IMR-90 (cell line): Measurements from ENCODE around the gene LCAT. TPM values are rescaled to one million over a fixed set of nuclear protein-coding genes. Genes with fewer than 3 reads are reported as not detected.

Experiments used
- ATAC-seq: fragments of 200-7000 bp; cut with Tn5 transposase; 2 replicates; pipeline ENCODE4 v1.9.1; 2020; ENCODE audit warnings: low read depth, mild to moderate bottlenecking, moderate library complexity
- BruUV-seq: library from RNA; stranded (reverse); fragments of 400-500 nt; replicated peaks from 2 replicates; lab custom pipeline; 2021; lab: Mats Ljungman, UMichigan
- CTCF ChIA-PET: fragments of 300-600 bp; formaldehyde crosslinking; extraction: SDS; loops from one replicate; lab custom pipeline; 2021; ENCODE audit warnings: antibody characterized with exemption; lab: Yijun Ruan, JAX
- POLR2A ChIA-PET: fragments of 300-600 bp; sonication (Branson Sonifier 250); formaldehyde crosslinking; loops from one replicate; lab custom pipeline; 2022; ENCODE audit warnings: antibody characterized with exemption; ENCODE audit not compliant: unreplicated experiment; lab: Charles Lee
- DNase-seq: peaks from one replicate; pipeline ENCODE4 v3.0.0; 2013
- H2AFZ ChIP-seq: replicated peaks from 2 replicates; pipeline ENCODE3; 2013; ENCODE audit warnings: low read length, mild to moderate bottlenecking; ENCODE audit not compliant: poor library complexity
- H2AK5ac ChIP-seq: 2 replicates; pipeline ENCODE4 v1.6.1; 2013; ENCODE audit warnings: low read depth, low read length, inconsistent platforms
- H2AK9ac ChIP-seq: replicated peaks from 2 replicates; pipeline ENCODE3; 2013; ENCODE audit warnings: mild to moderate bottlenecking, low read depth, low read length, moderate library complexity; ENCODE audit not compliant: poor library complexity
- H2BK120ac ChIP-seq: 2 replicates; pipeline ENCODE4 v1.6.1; 2013; ENCODE audit warnings: low read depth, low read length, inconsistent platforms
- H2BK15ac ChIP-seq: 3 replicates; pipeline ENCODE4 v1.6.1; 2013; ENCODE audit warnings: low read depth, low read length, inconsistent platforms
- H2BK20ac ChIP-seq: 2 replicates; pipeline ENCODE4 v1.6.1; 2013; ENCODE audit warnings: low read depth, mild to moderate bottlenecking, inconsistent platforms, low read length, moderate library complexity
- H2BK5ac ChIP-seq: 2 replicates; pipeline ENCODE4 v1.6.1; 2013; ENCODE audit warnings: mild to moderate bottlenecking, low read depth, low read length, inconsistent platforms; ENCODE audit not compliant: poor library complexity, severe bottlenecking
- H3K14ac ChIP-seq: replicated peaks from 2 replicates; pipeline ENCODE4 v1.6.1; 2013; ENCODE audit warnings: low read depth, low read length, inconsistent platforms
- H3K18ac ChIP-seq: 2 replicates; pipeline ENCODE4 v1.6.1; 2013; ENCODE audit warnings: low read depth, low read length, control low read depth
- H3K23ac ChIP-seq: 2 replicates; pipeline ENCODE4 v1.6.1; 2013; ENCODE audit warnings: low read depth, low read length, inconsistent platforms
- H3K27ac ChIP-seq: 2 replicates; pipeline ENCODE4 v1.5.1; 2013; ENCODE audit warnings: mild to moderate bottlenecking, control low read depth, low read length; ENCODE audit not compliant: insufficient read depth
- H3K27me3 ChIP-seq: 2 replicates; pipeline ENCODE4 v1.6.1; 2013; ENCODE audit warnings: low read length; ENCODE audit not compliant: control insufficient read depth, insufficient read depth
- H3K36me3 ChIP-seq: 2 replicates; pipeline ENCODE4 v1.6.1; 2013; ENCODE audit warnings: low read length, mixed read lengths; ENCODE audit not compliant: control insufficient read depth, insufficient read depth
- H3K4ac ChIP-seq: 2 replicates; pipeline ENCODE4 v1.6.1; 2013; ENCODE audit warnings: low read depth, low read length, inconsistent platforms
- H3K4me1 ChIP-seq: 2 replicates; pipeline ENCODE4 v1.6.1; 2013; ENCODE audit warnings: low read length, mixed read lengths; ENCODE audit not compliant: control insufficient read depth, insufficient read depth
- H3K4me2 ChIP-seq: 2 replicates; pipeline ENCODE4 v1.6.1; 2013; ENCODE audit warnings: low read depth, mild to moderate bottlenecking, control low read depth, low read length, moderate library complexity
- H3K4me3 ChIP-seq: 2 replicates; pipeline ENCODE4 v1.5.1; 2013; ENCODE audit warnings: low read depth, mild to moderate bottlenecking, control low read depth, low read length, moderate library complexity; ENCODE audit not compliant: insufficient read depth
- H3K56ac ChIP-seq: 2 replicates; pipeline ENCODE4 v1.6.1; 2013; ENCODE audit warnings: low read length, inconsistent platforms; ENCODE audit not compliant: insufficient read depth; ENCODE audit errors: extremely low read depth
- H3K79me1 ChIP-seq, 2 experiments: 2 replicates each; pipeline ENCODE4 v1.6.1; 2013; ENCODE audit warnings: low read length in 2 of 2, inconsistent platforms in 1 of 2, low read depth in 1 of 2
- H3K9ac ChIP-seq: 2 replicates; pipeline ENCODE4 v1.6.1; 2013; ENCODE audit warnings: low read depth, low read length, control low read depth
- H3K9me1 ChIP-seq: 2 replicates; pipeline ENCODE4 v1.6.1; 2013; ENCODE audit warnings: low read length, inconsistent platforms; ENCODE audit not compliant: insufficient read depth
- H3K9me3 ChIP-seq: 2 replicates; pipeline ENCODE4 v1.6.1; 2013; ENCODE audit warnings: low read length; ENCODE audit not compliant: control insufficient read depth, insufficient read depth
- H4K20me1 ChIP-seq: 2 replicates; pipeline ENCODE4 v1.6.1; 2013; ENCODE audit warnings: low read length, inconsistent platforms; ENCODE audit not compliant: insufficient read depth
- H4K5ac ChIP-seq: 2 replicates; pipeline ENCODE4 v1.6.1; 2013; ENCODE audit warnings: mild to moderate bottlenecking, low read depth, low read length, control low read depth
- H4K8ac ChIP-seq, 2 experiments: 2 replicates each; pipeline ENCODE4 v1.6.1; 2013; ENCODE audit warnings: low read depth in 2 of 2, low read length in 2 of 2, control low read depth in 1 of 2, inconsistent platforms in 1 of 2
- H4K91ac ChIP-seq: 2 replicates; pipeline ENCODE4 v1.6.1; 2013; ENCODE audit warnings: low read depth, low read length, inconsistent platforms; ENCODE audit not compliant: insufficient read depth
- CEBPB ChIP-seq: IDR thresholded peaks from 2 replicates; pipeline ENCODE4 v1.6.1; 2012; ENCODE audit warnings: low read depth, low read length, improper control_type of control experiment
- CHD1 ChIP-seq: IDR thresholded peaks from 2 replicates; pipeline ENCODE4 v1.6.1; 2012; ENCODE audit warnings: low read depth, low read length, improper control_type of control experiment
- FOS ChIP-seq: fragments of 150-350 bp; IDR thresholded peaks from 2 replicates; pipeline ENCODE4 v1.6.1; 2016; ENCODE audit warnings: low read depth, low read length
- MAFK ChIP-seq: IDR thresholded peaks from 2 replicates; pipeline ENCODE4 v1.6.1; 2012; ENCODE audit warnings: low read depth, low read length, improper control_type of control experiment
- NFE2L2 ChIP-seq: fragments of 150-350 bp; IDR thresholded peaks from 2 replicates; pipeline ENCODE4 v1.6.1; 2016; ENCODE audit warnings: low read depth, mild to moderate bottlenecking, low read length
- POLR2A ChIP-seq: IDR thresholded peaks from 2 replicates; pipeline ENCODE4 v1.6.1; 2012; ENCODE audit warnings: mild to moderate bottlenecking, low read depth, low read length
- RAD21 ChIP-seq: IDR thresholded peaks from 2 replicates; pipeline ENCODE4 v1.6.1; 2012; ENCODE audit warnings: low read length, improper control_type of control experiment
- RCOR1 ChIP-seq: IDR thresholded peaks from 2 replicates; pipeline ENCODE4 v1.6.1; 2012; ENCODE audit warnings: mild to moderate bottlenecking, low read length, improper control_type of control experiment; ENCODE audit not compliant: insufficient replicate concordance
- RFX5 ChIP-seq: IDR thresholded peaks from 2 replicates; pipeline ENCODE4 v1.8.0; 2012; ENCODE audit warnings: low read depth, mild to moderate bottlenecking, low read length, moderate library complexity
- SMC3 ChIP-seq: fragments of 150-350 bp; IDR thresholded peaks from 2 replicates; pipeline ENCODE4 v1.6.1; 2016; ENCODE audit warnings: low read depth, mild to moderate bottlenecking, antibody characterized with exemption, low read length, moderate library complexity
- WGBS, 2 experiments: methylation state at CpG; one replicate each; pipeline versions ENCODE4 v1.1.5 to v1.1.7; 2013; ENCODE audit warnings: missing lambda C conversion rate in 2 of 2; ENCODE audit not compliant: insufficient read length in 1 of 2; ENCODE audit errors: extremely low coverage in 2 of 2; 5-methylcytosine and 5-hydroxymethylcytosine counted together
- dilution Hi-C: fragments of 300-500 bp; cut with HindIII; formaldehyde crosslinking; loops from one replicate; pipeline ENCODE4 v1.14.3; 2018; ENCODE audit warnings: low sequenced_read_pairs; ENCODE audit not compliant: unreplicated experiment
- in situ Hi-C: fragments of 300-500 bp; cut with MboI; formaldehyde crosslinking; loops from 3 replicates; pipeline ENCODE4 v1.14.3; 2019; ENCODE audit warnings: low sequenced_read_pairs, inconsistent platforms, mixed read lengths
- intact Hi-C: fragments of 100-400 bp; cut with micrococcal nuclease; formaldehyde crosslinking; loops from 2 replicates; pipeline ENCODE4 v1.10.0; 2022
- polyA plus RNA-seq, 3 experiments: library from polyadenylated mRNA; depleted of rRNA; stranded (reverse); fragments of >200 nt; gene quantifications; 2 replicates each; pipeline ENCODE4 v1.2.3, GENCODE V29; 2012; ENCODE audit warnings: low replicate concordance in 1 of 3
- total RNA-seq: library from RNA; depleted of rRNA; stranded (reverse); fragments of >200 nt; gene quantifications from 2 replicates; pipeline ENCODE4 v1.2.3, GENCODE V29; 2012
- TF ChIP-seq, protein P1 (sequence below): fragments of 150-350 bp; IDR thresholded peaks from 2 replicates; pipeline ENCODE4 v1.6.1; 2017; ENCODE audit warnings: mild to moderate bottlenecking, antibody characterized with exemption, low read length, low read depth
- TF ChIP-seq, protein P2 (sequence below): conservative IDR thresholded peaks from 2 replicates; pipeline ENCODE4 v1.5.1; 2012; ENCODE audit warnings: mild to moderate bottlenecking, low read depth, low read length, improper control_type of control experiment

The LCAT gene
- total and polyA plus RNA-seq, 2 of the 4 experiments (the other 2 are of a cell fraction) = 1.4 to 18.8 TPM

DNA sequence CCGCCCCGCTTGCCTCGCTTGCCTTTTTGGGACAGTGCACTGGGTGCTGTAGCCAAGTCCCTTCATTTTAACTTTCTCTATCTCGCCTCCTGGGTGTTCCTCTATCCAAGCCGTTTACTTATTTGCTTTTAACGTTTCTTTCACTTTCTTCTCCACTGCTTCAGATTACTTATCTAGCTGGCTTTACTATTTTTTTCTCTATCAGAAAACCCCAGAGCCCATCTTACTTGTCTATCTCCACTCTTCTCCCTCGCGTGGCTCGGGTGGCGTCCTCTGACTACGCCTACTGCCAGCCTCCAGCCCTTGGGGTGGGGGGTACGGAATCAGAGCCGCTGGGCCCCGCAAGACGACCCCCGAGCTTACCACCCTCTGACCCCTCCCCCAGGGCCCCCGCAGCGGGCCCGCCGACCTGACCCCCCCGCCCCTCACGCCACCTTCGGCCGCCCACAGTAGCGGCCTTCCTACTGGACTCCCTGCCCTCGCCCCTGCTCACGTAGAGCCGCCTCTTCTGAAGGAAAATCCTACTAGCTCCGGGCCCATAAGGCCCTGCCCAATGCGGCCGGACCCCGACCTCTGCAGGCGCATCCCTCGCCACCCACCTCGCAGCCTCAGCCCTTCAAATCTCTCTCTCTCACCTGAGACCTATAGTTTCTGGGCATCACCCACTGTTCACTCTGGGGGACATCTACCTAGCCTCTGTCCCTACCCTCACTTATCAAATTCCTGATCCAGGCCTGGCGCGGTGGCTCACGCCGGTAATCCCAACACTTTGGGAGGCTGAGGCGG is 25.5 kb upstream of the LCAT start:
- CTCF ChIA-PET = no interaction called here
- peak overlapping the region; percentile 96 for H2AFZ ChIP-seq
- H3K9ac ChIP-seq = peak overlapping the region; percentile 43

More for the DNA sequence above, 25.5 kb upstream of the LCAT start:
- H3K18ac ChIP-seq = peak overlapping the region; percentile 38
- no peak; the same call in 1 of the 2 replicates for ATAC-seq
- H3K27ac ChIP-seq = peak overlapping the region; percentile 60
- H2BK15ac ChIP-seq = peak overlapping the region; percentile 95; the same call in 1 of the 3 replicates
- peak overlapping the region; percentile 61 for H3K4ac ChIP-seq
- in situ Hi-C loops (no loop called here), dilution Hi-C loops (no loop called here), intact Hi-C loops (loop anchor here (10.0 kb wide), 1 partner anchor 255 kb away; no protein-coding TSS in a partner anchor)
- H3K4me2 ChIP-seq = peak overlapping the region; percentile 88
- H2BK120ac ChIP-seq = peak overlapping the region; percentile 35
- peaks cover 11 to 38% of the 10 kb centered on the region in 2 experiments for H3K79me1 ChIP-seq
- peak overlapping the region; percentile 42; the same call in 1 of the 2 replicates for H2AK5ac ChIP-seq
- POLR2A ChIA-PET = no interaction called here
- 61% methylated on average over 17 of the region's 40 CpGs; no CpG with 5 or more reads in 1 of the 2 experiments for WGBS, 2 experiments
- peak overlapping the region; percentile 84 for H4K5ac ChIP-seq
- H3K4me1 ChIP-seq = peaks cover 25% of the 10 kb centered on the region
- H3K36me3 ChIP-seq = peaks cover 8% of the 10 kb centered on the region
- peak overlapping the region; percentile 100 for H3K4me3 ChIP-seq
- H3K27me3 ChIP-seq = no peaks in the 10 kb centered on the region
- TF ChIP-seq POLR2A = no peak
- no peak for TF ChIP-seq SMC3
- TF ChIP-seq RFX5 = no peak
- TF ChIP-seq, protein P1, sequence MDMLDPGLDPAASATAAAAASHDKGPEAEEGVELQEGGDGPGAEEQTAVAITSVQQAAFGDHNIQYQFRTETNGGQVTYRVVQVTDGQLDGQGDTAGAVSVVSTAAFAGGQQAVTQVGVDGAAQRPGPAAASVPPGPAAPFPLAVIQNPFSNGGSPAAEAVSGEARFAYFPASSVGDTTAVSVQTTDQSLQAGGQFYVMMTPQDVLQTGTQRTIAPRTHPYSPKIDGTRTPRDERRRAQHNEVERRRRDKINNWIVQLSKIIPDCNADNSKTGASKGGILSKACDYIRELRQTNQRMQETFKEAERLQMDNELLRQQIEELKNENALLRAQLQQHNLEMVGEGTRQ = no peak
- no peak for TF ChIP-seq FOS
- TF ChIP-seq RCOR1 = no peak
- TF ChIP-seq MAFK = no peak
- TF ChIP-seq, protein P2, sequence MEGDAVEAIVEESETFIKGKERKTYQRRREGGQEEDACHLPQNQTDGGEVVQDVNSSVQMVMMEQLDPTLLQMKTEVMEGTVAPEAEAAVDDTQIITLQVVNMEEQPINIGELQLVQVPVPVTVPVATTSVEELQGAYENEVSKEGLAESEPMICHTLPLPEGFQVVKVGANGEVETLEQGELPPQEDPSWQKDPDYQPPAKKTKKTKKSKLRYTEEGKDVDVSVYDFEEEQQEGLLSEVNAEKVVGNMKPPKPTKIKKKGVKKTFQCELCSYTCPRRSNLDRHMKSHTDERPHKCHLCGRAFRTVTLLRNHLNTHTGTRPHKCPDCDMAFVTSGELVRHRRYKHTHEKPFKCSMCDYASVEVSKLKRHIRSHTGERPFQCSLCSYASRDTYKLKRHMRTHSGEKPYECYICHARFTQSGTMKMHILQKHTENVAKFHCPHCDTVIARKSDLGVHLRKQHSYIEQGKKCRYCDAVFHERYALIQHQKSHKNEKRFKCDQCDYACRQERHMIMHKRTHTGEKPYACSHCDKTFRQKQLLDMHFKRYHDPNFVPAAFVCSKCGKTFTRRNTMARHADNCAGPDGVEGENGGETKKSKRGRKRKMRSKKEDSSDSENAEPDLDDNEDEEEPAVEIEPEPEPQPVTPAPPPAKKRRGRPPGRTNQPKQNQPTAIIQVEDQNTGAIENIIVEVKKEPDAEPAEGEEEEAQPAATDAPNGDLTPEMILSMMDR = no peak
- TF ChIP-seq CHD1 = no peak
- TF ChIP-seq CEBPB = no peak
- TF ChIP-seq NFE2L2 = no peak
- no peak for TF ChIP-seq RAD21
- peak overlapping the region; percentile 69; the same call in 1 of the 2 replicates for H4K91ac ChIP-seq
- no peaks in the 10 kb centered on the region for H3K9me3 ChIP-seq
- H2AK9ac ChIP-seq = peak overlapping the region; percentile 91
- no peak overlapping the region for H3K23ac ChIP-seq
- peaks cover 27% of the 10 kb centered on the region for H3K9me1 ChIP-seq
- BruUV-seq = no TSS peak
- H3K56ac ChIP-seq = no peak overlapping the region
- no peak overlapping the region for H2BK20ac ChIP-seq
- H4K20me1 ChIP-seq = peaks cover 33% of the 10 kb centered on the region
- peak overlapping the region; percentile 9 for H2BK5ac ChIP-seq
- peak overlapping the region; percentile 93 to 96 for H4K8ac ChIP-seq
- DNase-seq = no peak
- peak overlapping the region; percentile 39; the same call in 1 of the 2 replicates for H3K14ac ChIP-seq
